IMR-90 (cell line): ENCODE data around the gene CWC25. TPM values are rescaled to one million over a fixed set of nuclear protein-coding genes. Genes with fewer than 3 reads are reported as not detected.

Source experiments
- ATAC-seq: fragments of 200-7000 bp; cut with Tn5 transposase; 2 replicates; pipeline ENCODE4 v1.9.1; 2020; ENCODE audit warnings: low read depth, mild to moderate bottlenecking, moderate library complexity
- BruUV-seq: library from RNA; stranded (reverse); fragments of 400-500 nt; replicated peaks from 2 replicates; lab custom pipeline; 2021; lab: Mats Ljungman, UMichigan
- CTCF ChIA-PET: fragments of 300-600 bp; formaldehyde crosslinking; extraction: SDS; loops from one replicate; lab custom pipeline; 2021; ENCODE audit warnings: antibody characterized with exemption; lab: Yijun Ruan, JAX
- POLR2A ChIA-PET: fragments of 300-600 bp; sonication (Branson Sonifier 250); formaldehyde crosslinking; loops from one replicate; lab custom pipeline; 2022; ENCODE audit warnings: antibody characterized with exemption; ENCODE audit not compliant: unreplicated experiment; lab: Charles Lee
- DNase-seq: peaks from one replicate; pipeline ENCODE4 v3.0.0; 2013
- H2AFZ ChIP-seq: replicated peaks from 2 replicates; pipeline ENCODE3; 2013; ENCODE audit warnings: low read length, mild to moderate bottlenecking; ENCODE audit not compliant: poor library complexity
- H2AK5ac ChIP-seq: 2 replicates; pipeline ENCODE4 v1.6.1; 2013; ENCODE audit warnings: low read depth, low read length, inconsistent platforms
- H2AK9ac ChIP-seq: replicated peaks from 2 replicates; pipeline ENCODE3; 2013; ENCODE audit warnings: mild to moderate bottlenecking, low read depth, low read length, moderate library complexity; ENCODE audit not compliant: poor library complexity
- H2BK120ac ChIP-seq: 2 replicates; pipeline ENCODE4 v1.6.1; 2013; ENCODE audit warnings: low read depth, low read length, inconsistent platforms
- H2BK15ac ChIP-seq: 3 replicates; pipeline ENCODE4 v1.6.1; 2013; ENCODE audit warnings: low read depth, low read length, inconsistent platforms
- H2BK20ac ChIP-seq: 2 replicates; pipeline ENCODE4 v1.6.1; 2013; ENCODE audit warnings: low read depth, mild to moderate bottlenecking, inconsistent platforms, low read length, moderate library complexity
- H2BK5ac ChIP-seq: 2 replicates; pipeline ENCODE4 v1.6.1; 2013; ENCODE audit warnings: mild to moderate bottlenecking, low read depth, low read length, inconsistent platforms; ENCODE audit not compliant: poor library complexity, severe bottlenecking
- H3K14ac ChIP-seq: replicated peaks from 2 replicates; pipeline ENCODE4 v1.6.1; 2013; ENCODE audit warnings: low read depth, low read length, inconsistent platforms
- H3K18ac ChIP-seq: 2 replicates; pipeline ENCODE4 v1.6.1; 2013; ENCODE audit warnings: low read depth, low read length, control low read depth
- H3K23ac ChIP-seq: 2 replicates; pipeline ENCODE4 v1.6.1; 2013; ENCODE audit warnings: low read depth, low read length, inconsistent platforms
- H3K27ac ChIP-seq: 2 replicates; pipeline ENCODE4 v1.5.1; 2013; ENCODE audit warnings: mild to moderate bottlenecking, control low read depth, low read length; ENCODE audit not compliant: insufficient read depth
- H3K27me3 ChIP-seq: 2 replicates; pipeline ENCODE4 v1.6.1; 2013; ENCODE audit warnings: low read length; ENCODE audit not compliant: control insufficient read depth, insufficient read depth
- H3K36me3 ChIP-seq: 2 replicates; pipeline ENCODE4 v1.6.1; 2013; ENCODE audit warnings: low read length, mixed read lengths; ENCODE audit not compliant: control insufficient read depth, insufficient read depth
- H3K4ac ChIP-seq: 2 replicates; pipeline ENCODE4 v1.6.1; 2013; ENCODE audit warnings: low read depth, low read length, inconsistent platforms
- H3K4me1 ChIP-seq: 2 replicates; pipeline ENCODE4 v1.6.1; 2013; ENCODE audit warnings: low read length, mixed read lengths; ENCODE audit not compliant: control insufficient read depth, insufficient read depth
- H3K4me2 ChIP-seq: 2 replicates; pipeline ENCODE4 v1.6.1; 2013; ENCODE audit warnings: low read depth, mild to moderate bottlenecking, control low read depth, low read length, moderate library complexity
- H3K4me3 ChIP-seq: 2 replicates; pipeline ENCODE4 v1.5.1; 2013; ENCODE audit warnings: low read depth, mild to moderate bottlenecking, control low read depth, low read length, moderate library complexity; ENCODE audit not compliant: insufficient read depth
- H3K56ac ChIP-seq: 2 replicates; pipeline ENCODE4 v1.6.1; 2013; ENCODE audit warnings: low read length, inconsistent platforms; ENCODE audit not compliant: insufficient read depth; ENCODE audit errors: extremely low read depth
- H3K79me1 ChIP-seq, 2 experiments: 2 replicates each; pipeline ENCODE4 v1.6.1; 2013; ENCODE audit warnings: low read length in 2 of 2, inconsistent platforms in 1 of 2, low read depth in 1 of 2
- H3K9ac ChIP-seq: 2 replicates; pipeline ENCODE4 v1.6.1; 2013; ENCODE audit warnings: low read depth, low read length, control low read depth
- H3K9me1 ChIP-seq: 2 replicates; pipeline ENCODE4 v1.6.1; 2013; ENCODE audit warnings: low read length, inconsistent platforms; ENCODE audit not compliant: insufficient read depth
- H3K9me3 ChIP-seq: 2 replicates; pipeline ENCODE4 v1.6.1; 2013; ENCODE audit warnings: low read length; ENCODE audit not compliant: control insufficient read depth, insufficient read depth
- H4K20me1 ChIP-seq: 2 replicates; pipeline ENCODE4 v1.6.1; 2013; ENCODE audit warnings: low read length, inconsistent platforms; ENCODE audit not compliant: insufficient read depth
- H4K5ac ChIP-seq: 2 replicates; pipeline ENCODE4 v1.6.1; 2013; ENCODE audit warnings: mild to moderate bottlenecking, low read depth, low read length, control low read depth
- H4K8ac ChIP-seq, 2 experiments: 2 replicates each; pipeline ENCODE4 v1.6.1; 2013; ENCODE audit warnings: low read depth in 2 of 2, low read length in 2 of 2, control low read depth in 1 of 2, inconsistent platforms in 1 of 2
- H4K91ac ChIP-seq: 2 replicates; pipeline ENCODE4 v1.6.1; 2013; ENCODE audit warnings: low read depth, low read length, inconsistent platforms; ENCODE audit not compliant: insufficient read depth
- CEBPB ChIP-seq: IDR thresholded peaks from 2 replicates; pipeline ENCODE4 v1.6.1; 2012; ENCODE audit warnings: low read depth, low read length, improper control_type of control experiment
- FOS ChIP-seq: fragments of 150-350 bp; IDR thresholded peaks from 2 replicates; pipeline ENCODE4 v1.6.1; 2016; ENCODE audit warnings: low read depth, low read length
- MXI1 ChIP-seq: IDR thresholded peaks from 2 replicates; pipeline ENCODE4 v1.6.1; 2012; ENCODE audit warnings: low read depth, mild to moderate bottlenecking, low read length, moderate library complexity, borderline replicate concordance
- NFE2L2 ChIP-seq: fragments of 150-350 bp; IDR thresholded peaks from 2 replicates; pipeline ENCODE4 v1.6.1; 2016; ENCODE audit warnings: low read depth, mild to moderate bottlenecking, low read length
- POLR2A ChIP-seq: IDR thresholded peaks from 2 replicates; pipeline ENCODE4 v1.6.1; 2012; ENCODE audit warnings: mild to moderate bottlenecking, low read depth, low read length
- WGBS, 2 experiments: methylation state at CpG; one replicate each; pipeline versions ENCODE4 v1.1.5 to v1.1.7; 2013; ENCODE audit warnings: missing lambda C conversion rate in 2 of 2; ENCODE audit not compliant: insufficient read length in 1 of 2; ENCODE audit errors: extremely low coverage in 2 of 2; 5-methylcytosine and 5-hydroxymethylcytosine counted together
- dilution Hi-C: fragments of 300-500 bp; cut with HindIII; formaldehyde crosslinking; loops from one replicate; pipeline ENCODE4 v1.14.3; 2018; ENCODE audit warnings: low sequenced_read_pairs; ENCODE audit not compliant: unreplicated experiment
- in situ Hi-C: fragments of 300-500 bp; cut with MboI; formaldehyde crosslinking; loops from 3 replicates; pipeline ENCODE4 v1.14.3; 2019; ENCODE audit warnings: low sequenced_read_pairs, inconsistent platforms, mixed read lengths
- intact Hi-C: fragments of 100-400 bp; cut with micrococcal nuclease; formaldehyde crosslinking; loops from 2 replicates; pipeline ENCODE4 v1.10.0; 2022
- polyA plus RNA-seq, 3 experiments: library from polyadenylated mRNA; depleted of rRNA; stranded (reverse); fragments of >200 nt; gene quantifications; 2 replicates each; pipeline ENCODE4 v1.2.3, GENCODE V29; 2012; ENCODE audit warnings: low replicate concordance in 1 of 3
- total RNA-seq: library from RNA; depleted of rRNA; stranded (reverse); fragments of >200 nt; gene quantifications from 2 replicates; pipeline ENCODE4 v1.2.3, GENCODE V29; 2012
- TF ChIP-seq, protein P1 (sequence below): fragments of 150-350 bp; IDR thresholded peaks from 2 replicates; pipeline ENCODE4 v1.6.1; 2017; ENCODE audit warnings: mild to moderate bottlenecking, antibody characterized with exemption, low read length, low read depth

The CWC25 gene
- total and polyA plus RNA-seq, 2 of the 4 experiments (the other 2 are of a cell fraction), result 9.1 to 16.1 TPM

GRCh38 chr17:38762231-38762630 is 62.9 kb downstream of the CWC25 start:
- Histone ChIP-seq H3K9me1 (0 out of 2 replicates have a peak, but pooled peaks cover 7% of the 10 kb centered on the region), H2AK9ac (no peak overlapping the region), H3K18ac (no peak overlapping the region), H3K4me2 (no peak overlapping the region), H3K27me3 (no peaks in the 10 kb centered on the region), H3K56ac (no peak overlapping the region), H3K4me1 (no peaks in the 10 kb centered on the region), H3K4me3 (no peak overlapping the region), H3K36me3 (peaks cover 63% of the 10 kb centered on the region), H3K23ac (no peak overlapping the region), H3K27ac (no peak overlapping the region), H2BK20ac (no peak overlapping the region), H2BK120ac (no peak overlapping the region), H2AFZ (no peak overlapping the region), H4K8ac (no peak overlapping the region), H2BK15ac (no peak overlapping the region), H4K5ac (no peak overlapping the region), H2BK5ac (no peak overlapping the region), H3K14ac (no peak overlapping the region), H3K79me1 (peaks cover 20 to 40% of the 10 kb centered on the region in 2 experiments), H4K91ac (no peak overlapping the region), H4K20me1 (peaks cover 17% of the 10 kb centered on the region; the same call in 1 of the 2 replicates), H3K9ac (no peak overlapping the region), H3K9me3 (no peaks in the 10 kb centered on the region), H3K4ac (no peak overlapping the region), H2AK5ac (no peak overlapping the region)
- DNase-seq (no peak), ATAC-seq (no peak)
- WGBS, 2 experiments, result no CpG with 5 or more reads among the region's 3 CpGs
- BruUV-seq, result no TSS peak
- dilution Hi-C loops (no loop called here), intact Hi-C loops (no loop called here), in situ Hi-C loops (no loop called here)
- CTCF ChIA-PET, result interaction anchor here (1.1 kb wide), 1 partner anchor 10 kb away, joined by 3 read pairs; the partner anchor contains the start of gene PSMB3
- POLR2A ChIA-PET, result no interaction called here
- TF ChIP-seq NFE2L2 (no peak), MXI1 (no peak), POLR2A (no peak), FOS (no peak), CEBPB (no peak)
- TF ChIP-seq, protein P1, sequence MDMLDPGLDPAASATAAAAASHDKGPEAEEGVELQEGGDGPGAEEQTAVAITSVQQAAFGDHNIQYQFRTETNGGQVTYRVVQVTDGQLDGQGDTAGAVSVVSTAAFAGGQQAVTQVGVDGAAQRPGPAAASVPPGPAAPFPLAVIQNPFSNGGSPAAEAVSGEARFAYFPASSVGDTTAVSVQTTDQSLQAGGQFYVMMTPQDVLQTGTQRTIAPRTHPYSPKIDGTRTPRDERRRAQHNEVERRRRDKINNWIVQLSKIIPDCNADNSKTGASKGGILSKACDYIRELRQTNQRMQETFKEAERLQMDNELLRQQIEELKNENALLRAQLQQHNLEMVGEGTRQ, result no peak
